HepG2 (cell line): ENCODE measurements around the gene ZFP36L2. TPM values are rescaled to one million over a fixed set of nuclear protein-coding genes. Genes with fewer than 3 reads are reported as not detected.

Source experiments
- AKNA ChIP-seq: sonication (generic); formaldehyde crosslinking; IDR thresholded peaks from 2 replicates; pipeline ENCODE4 v1.4.0; 2020; ENCODE audit warnings: missing genetic modification reagents, borderline replicate concordance
- BRF2 ChIP-seq: sonication (generic); formaldehyde crosslinking; IDR thresholded peaks from 2 replicates; pipeline ENCODE4 v1.8.1; 2022; ENCODE audit warnings: mild to moderate bottlenecking, missing genetic modification reagents
- HNF4A ChIP-seq: sonication (generic); formaldehyde crosslinking; IDR thresholded peaks from 2 replicates; pipeline ENCODE4 v1.4.0; 2020; ENCODE audit warnings: missing genetic modification reagents
- JUND ChIP-seq: sonication (generic); formaldehyde crosslinking; IDR thresholded peaks from 2 replicates; pipeline ENCODE4 v1.8.0; 2022; ENCODE audit warnings: mild to moderate bottlenecking, missing genetic modification reagents
- KLF12 ChIP-seq: sonication (generic); formaldehyde crosslinking; IDR thresholded peaks from 2 replicates; pipeline ENCODE4 v1.4.0; 2020; ENCODE audit warnings: missing genetic modification reagents, borderline replicate concordance
- REPIN1 ChIP-seq: sonication (generic); formaldehyde crosslinking; IDR thresholded peaks from 2 replicates; pipeline ENCODE4 v1.8.0; 2022; ENCODE audit warnings: missing genetic modification reagents, low read depth, mild to moderate bottlenecking, borderline replicate concordance
- TFAP4 ChIP-seq: sonication (generic); IDR thresholded peaks from 2 replicates; pipeline ENCODE4 v1.6.1; 2016; ENCODE audit warnings: low read depth, borderline replicate concordance
- THAP8 ChIP-seq: sonication (generic); formaldehyde crosslinking; IDR thresholded peaks from 2 replicates; pipeline ENCODE4 v1.5.1; 2020; ENCODE audit warnings: missing genetic modification reagents, mild to moderate bottlenecking, borderline replicate concordance
- ZBTB37 ChIP-seq: sonication (generic); formaldehyde crosslinking; IDR thresholded peaks from 2 replicates; pipeline ENCODE4 v1.4.0; 2020; ENCODE audit warnings: mild to moderate bottlenecking, missing genetic modification reagents
- ZBTB42 ChIP-seq: sonication (generic); formaldehyde crosslinking; IDR thresholded peaks from 2 replicates; pipeline ENCODE4 v1.5.0; 2020; ENCODE audit warnings: mild to moderate bottlenecking, missing genetic modification reagents
- ZFYVE20 ChIP-seq: sonication (generic); formaldehyde crosslinking; IDR thresholded peaks from 2 replicates; pipeline ENCODE4 v1.8.0; 2023; ENCODE audit warnings: low read depth, mild to moderate bottlenecking, moderate library complexity, missing genetic modification reagents, borderline replicate concordance
- ZKSCAN5 ChIP-seq: sonication (generic); formaldehyde crosslinking; IDR thresholded peaks from 2 replicates; pipeline ENCODE4 v1.5.1; 2020; ENCODE audit warnings: mild to moderate bottlenecking, missing genetic modification reagents
- ZNF136 ChIP-seq: sonication (generic); formaldehyde crosslinking; IDR thresholded peaks from 2 replicates; pipeline ENCODE4 v1.8.1; 2022; ENCODE audit warnings: low read depth, mild to moderate bottlenecking, moderate library complexity, missing genetic modification reagents
- ZNF30 ChIP-seq: sonication (generic); formaldehyde crosslinking; IDR thresholded peaks from 2 replicates; pipeline ENCODE4 v1.5.0; 2020; ENCODE audit warnings: mild to moderate bottlenecking, missing genetic modification reagents
- ZNF335 ChIP-seq: sonication (generic); formaldehyde crosslinking; IDR thresholded peaks from 2 replicates; pipeline ENCODE4 v1.4.0; 2020; ENCODE audit warnings: missing genetic modification reagents
- ZNF629 ChIP-seq: sonication (generic); formaldehyde crosslinking; conservative IDR thresholded peaks from 2 replicates; pipeline ENCODE4 v1.5.0; 2020; ENCODE audit warnings: missing genetic modification reagents
- ZNF644 ChIP-seq: IDR thresholded peaks from 2 replicates; pipeline ENCODE4 v1.6.1; 2016; ENCODE audit warnings: low read depth
- ZNF652 ChIP-seq: IDR thresholded peaks from 2 replicates; pipeline ENCODE4 v1.6.1; 2016; ENCODE audit warnings: low read depth, borderline replicate concordance
- ZNF749 ChIP-seq: sonication (generic); formaldehyde crosslinking; IDR thresholded peaks from 2 replicates; pipeline ENCODE4 v1.8.0; 2022; ENCODE audit warnings: mild to moderate bottlenecking, missing genetic modification reagents, moderate library complexity, borderline replicate concordance
- polyA plus RNA-seq, 8 experiments: library from polyadenylated mRNA; depleted of rRNA in 3 of 8; stranded (reverse) in 7 of 8; unstranded in 1 of 8; fragments of >200 nt; fragmentation: Illumina TruSeq in 4 of 8; extraction: Trizol in 4 of 8; gene quantifications; 2 replicates each; pipeline versions ENCODE4 v1.2.1 to v1.2.3, GENCODE V29; 2011 to 2016; ENCODE audit warnings: low read depth in 4 of 8, missing spikeins in 1 of 8, mixed read lengths in 1 of 8; ENCODE audit not compliant: insufficient read depth in 1 of 8
- total RNA-seq, 5 experiments: library from RNA; depleted of rRNA; stranded (reverse); fragments of >200 nt; fragmentation: Illumina TruSeq; extraction: Trizol; gene quantifications; 2 replicates each; pipeline ENCODE4 v1.2.3, GENCODE V29; 2016; ENCODE audit warnings: low read depth in 1 of 5

Gene ZFP36L2
- total and polyA plus RNA-seq, 2 of the 13 experiments (the other 11 are each of a cell fraction or from before 2014, with no cell fraction given) = 11.2 to 21.8 TPM

GRCh38 chr2:43218702-43219382, 7.6 kb downstream of the ZFP36L2 start (continued):
- TF ChIP-seq ZBTB37 (CRISPR knock-in tag) = no peak
- TF ChIP-seq ZNF136 (CRISPR knock-in tag) = no peak
- 0 out of 2 replicates have a peak, but pooled peaks have one; percentile 85 for TF ChIP-seq ZNF749 (CRISPR knock-in tag)
- TF ChIP-seq ZKSCAN5 (CRISPR knock-in tag) = no peak
- TF ChIP-seq BRF2 = no peak
- TF ChIP-seq HNF4A (CRISPR knock-in tag) = no peak
- no peak for TF ChIP-seq AKNA (CRISPR knock-in tag)
- no peak for TF ChIP-seq REPIN1
- TF ChIP-seq KLF12 (CRISPR knock-in tag) = 0 out of 2 replicates have a peak, but pooled peaks have one; percentile 45
- TF ChIP-seq ZFYVE20 (CRISPR knock-in tag) = no peak
- TF ChIP-seq ZNF335 = no peak
- TF ChIP-seq JUND (CRISPR knock-in tag) = peak; percentile 8; the same call in 1 of the 2 replicates
- TF ChIP-seq ZNF644 (CRISPR knock-in tag) = no peak
- no peak; the same call in 1 of the 2 replicates for TF ChIP-seq TFAP4
- TF ChIP-seq ZBTB42 (CRISPR knock-in tag) = no peak
- no peak for TF ChIP-seq ZNF652 (CRISPR knock-in tag)
- no peak for TF ChIP-seq ZNF629 (CRISPR knock-in tag)
- no peak for TF ChIP-seq THAP8 (CRISPR knock-in tag)
- peak; percentile 46; the same call in 1 of the 2 replicates for TF ChIP-seq ZNF30 (CRISPR knock-in tag)
